GM18519 (cell line): ENCODE results near the gene FGD5.

Source experiments
- ATAC-seq: cut with Tn5 transposase; IDR thresholded peaks from one replicate; pipeline ENCODE4 v1.9.1; 2021; ENCODE audit warnings: mild to moderate bottlenecking, moderate library complexity; ENCODE audit not compliant: unreplicated experiment, low FRiP score

Gene FGD5

GRCh38 chr3:14789221-14789620 lies 29.5 kb upstream of the FGD5 start:
- ATAC-seq = no peak

GRCh38 chr3:14789640-14790285 lies 29.0 kb upstream of the FGD5 start:
- no peak for ATAC-seq

GRCh38 chr3:14791343-14791945 lies 27.3 kb upstream of the FGD5 start:
- no peak for ATAC-seq

GRCh38 chr3:14792691-14793121 lies 26.1 kb upstream of the FGD5 start:
- ATAC-seq = no peak

- no peak for ATAC-seq
These were observed 25.5 kb upstream of the FGD5 start for GRCh38 chr3:14793126-14793857.

- ATAC-seq = no peak
These were observed 24.9 kb upstream of the FGD5 start for GRCh38 chr3:14793858-14794234.

GRCh38 chr3:14794435-14794834 lies 24.3 kb upstream of the FGD5 start:
- ATAC-seq = no peak

- ATAC-seq = no peak
These were observed 22.8 kb upstream of the FGD5 start for GRCh38 chr3:14795996-14796395.

- no peak for ATAC-seq
These were observed 22.2 kb upstream of the FGD5 start for GRCh38 chr3:14796403-14797077.

GRCh38 chr3:14797731-14798130 lies 21.0 kb upstream of the FGD5 start:
- no peak for ATAC-seq

GRCh38 chr3:14798231-14798630 lies 20.5 kb upstream of the FGD5 start:
- no peak for ATAC-seq

GRCh38 chr3:14799146-14799545 lies 19.6 kb upstream of the FGD5 start:
- no peak for ATAC-seq

GRCh38 chr3:14801031-14801430 lies 17.7 kb upstream of the FGD5 start:
- no peak for ATAC-seq

GRCh38 chr3:14801668-14802380 lies 16.9 kb upstream of the FGD5 start:
- ATAC-seq = no peak

GRCh38 chr3:14802381-14802731 lies 16.4 kb upstream of the FGD5 start:
- no peak for ATAC-seq

GRCh38 chr3:14803101-14803980 lies 15.4 kb upstream of the FGD5 start:
- ATAC-seq = no peak

- no peak for ATAC-seq
These were observed 14.6 kb upstream of the FGD5 start for GRCh38 chr3:14803981-14804834.

GRCh38 chr3:14804835-14805780 lies 13.7 kb upstream of the FGD5 start:
- no peak for ATAC-seq
